Thyroid gland (tissue), 4 donors: Measurements from ENCODE around the gene SIGLEC1. TPM values are rescaled to one million over a fixed set of nuclear protein-coding genes. Genes with fewer than 3 reads are reported as not detected.
A peak's percentile ranks its signal among the peaks of the same experiment; 100 is the strongest.

Experiments
- DNase-seq, 2 donors: peaks; one replicate each; pipeline ENCODE4 v3.0.0-alpha.2; 2019
- H3K27ac ChIP-seq, 3 donors: fragments of 200-600 bp; sonication (generic); 1 replicate in 2 of 3; 2 replicates in 1 of 3; pipeline ENCODE4 v1.5.1; 2016 to 2019; ENCODE audit warnings: mild to moderate bottlenecking in 1 of 3, moderate library complexity in 1 of 3
- H3K27me3 ChIP-seq: fragments of 200-600 bp; sonication (generic); one replicate; pipeline ENCODE4 v1.5.1; 2019
- H3K36me3 ChIP-seq, 2 donors: fragments of 200-600 bp; sonication (generic); one replicate each; pipeline ENCODE4 v1.5.1; 2016 to 2019
- H3K4me1 ChIP-seq, 2 donors: fragments of 200-600 bp; sonication (generic); one replicate each; pipeline ENCODE4 v1.5.1; 2017 to 2019
- H3K4me3 ChIP-seq, 3 donors: fragments of 200-600 bp; sonication (generic); replicated peaks in 1 of 3; 1 replicate in 2 of 3; 2 replicates in 1 of 3; pipeline ENCODE4 v1.5.1; 2016; ENCODE audit warnings: mild to moderate bottlenecking in 1 of 3
- H3K9me3 ChIP-seq: fragments of 200-600 bp; sonication (generic); one replicate; pipeline ENCODE4 v1.5.1; 2017
- CTCF ChIP-seq, 6 experiments: fragments of 200-600 bp in 3 of 6; fragments of 450-650 bp in 3 of 6; sonication (generic) in 3 of 6; IDR thresholded peaks; one replicate each; pipeline ENCODE4 v1.5.1; 2016 to 2019; ENCODE audit warnings: antibody characterized with exemption in 6 of 6, mild to moderate bottlenecking in 2 of 6, inconsistent platforms in 1 of 6, moderate library complexity in 1 of 6
- POLR2A ChIP-seq, 2 donors: fragments of 450-650 bp; IDR thresholded peaks; one replicate each; pipeline ENCODE4 v1.6.1; 2017; ENCODE audit warnings: antibody characterized with exemption in 2 of 2, mild to moderate bottlenecking in 2 of 2, moderate library complexity in 1 of 2
- WGBS, 2 donors: methylation state at CpG; one replicate each; pipeline ENCODE4 v1.1.5; 2017; 5-methylcytosine and 5-hydroxymethylcytosine counted together
- intact Hi-C: fragments of 100-400 bp; cut with DNase I; formaldehyde crosslinking; loops from one replicate; pipeline ENCODE4 v1.15.1; 2023
- total RNA-seq, 4 donors: library from RNA; depleted of rRNA; stranded (reverse); fragments of >200 nt; gene quantifications; one replicate each; pipeline ENCODE4 v1.2.3, GENCODE V29; 2016

Gene SIGLEC1
- total RNA-seq, 4 donors from 2014 or later, result 2.6 to 9.1 (median 5.0) TPM

DNA sequence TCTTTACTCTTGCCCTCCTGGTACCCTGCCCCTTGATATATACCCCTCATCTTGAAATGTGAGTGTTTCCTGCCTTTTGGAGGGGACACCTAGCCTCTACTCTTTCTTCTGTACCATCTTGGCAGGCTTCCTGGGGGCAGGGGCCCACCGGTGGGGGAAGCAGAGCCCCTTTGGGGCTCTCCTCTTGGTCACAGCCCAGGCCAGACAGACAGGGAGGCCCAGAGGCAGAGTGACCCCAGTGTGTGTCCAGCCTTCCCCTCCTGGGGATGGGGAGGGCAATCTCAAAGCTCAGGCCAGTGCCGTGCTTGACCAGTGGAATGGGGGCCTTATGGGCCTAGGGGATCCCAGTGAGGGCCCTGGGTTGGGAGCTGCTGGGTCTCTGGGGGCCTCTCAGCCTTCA lies 34.2 kb downstream of the SIGLEC1 start:
- Histone ChIP-seq H3K4me3 (no peak overlapping the region), H3K9me3 (no peaks in the 10 kb centered on the region), H3K36me3 (no peaks in the 10 kb centered on the region), H3K27me3 (no peaks in the 10 kb centered on the region), H3K27ac (peak overlapping the region in 2 of 3 donors; percentile 29 to 33), H3K4me1 (peaks cover 16 to 36% of the 10 kb centered on the region in 2 donors)
- intact Hi-C loops, result loop anchor here (10.0 kb wide), 1 partner anchor 407 kb away; no protein-coding TSS in a partner anchor
- DNase-seq, result no peak
- TF ChIP-seq POLR2A (IDR thresholded peaks at IDR 0.05) (no peak), CTCF (IDR thresholded peaks at IDR 0.05) (no peak)
- WGBS, 2 donors, result 60 to 62% methylated on average over 2 of the region's 2 CpGs

GRCh38 chr20:3677733-3678132 lies 34.7 kb downstream of the SIGLEC1 start:
- H3K36me3 ChIP-seq, result no peaks in the 10 kb centered on the region
- intact Hi-C loops, result loop anchor here (2.0 to 10.0 kb wide), 2 partner anchors 29 to 407 kb away; no protein-coding TSS in a partner anchor
- H3K27ac ChIP-seq, result peak overlapping the region in 2 of 3 donors; percentile 29 to 33
- DNase-seq, result peak; percentile 30 to 31
- no peaks in the 10 kb centered on the region for H3K9me3 ChIP-seq
- no peak for TF ChIP-seq CTCF (IDR thresholded peaks at IDR 0.05)
- TF ChIP-seq POLR2A (IDR thresholded peaks at IDR 0.05), result no peak
- WGBS, 2 donors, result 42 to 43% methylated on average over 8 of the region's 8 CpGs
- H3K4me1 ChIP-seq, result peaks cover 16 to 36% of the 10 kb centered on the region in 2 donors
- no peaks in the 10 kb centered on the region for H3K27me3 ChIP-seq
- no peak overlapping the region for H3K4me3 ChIP-seq

DNA sequence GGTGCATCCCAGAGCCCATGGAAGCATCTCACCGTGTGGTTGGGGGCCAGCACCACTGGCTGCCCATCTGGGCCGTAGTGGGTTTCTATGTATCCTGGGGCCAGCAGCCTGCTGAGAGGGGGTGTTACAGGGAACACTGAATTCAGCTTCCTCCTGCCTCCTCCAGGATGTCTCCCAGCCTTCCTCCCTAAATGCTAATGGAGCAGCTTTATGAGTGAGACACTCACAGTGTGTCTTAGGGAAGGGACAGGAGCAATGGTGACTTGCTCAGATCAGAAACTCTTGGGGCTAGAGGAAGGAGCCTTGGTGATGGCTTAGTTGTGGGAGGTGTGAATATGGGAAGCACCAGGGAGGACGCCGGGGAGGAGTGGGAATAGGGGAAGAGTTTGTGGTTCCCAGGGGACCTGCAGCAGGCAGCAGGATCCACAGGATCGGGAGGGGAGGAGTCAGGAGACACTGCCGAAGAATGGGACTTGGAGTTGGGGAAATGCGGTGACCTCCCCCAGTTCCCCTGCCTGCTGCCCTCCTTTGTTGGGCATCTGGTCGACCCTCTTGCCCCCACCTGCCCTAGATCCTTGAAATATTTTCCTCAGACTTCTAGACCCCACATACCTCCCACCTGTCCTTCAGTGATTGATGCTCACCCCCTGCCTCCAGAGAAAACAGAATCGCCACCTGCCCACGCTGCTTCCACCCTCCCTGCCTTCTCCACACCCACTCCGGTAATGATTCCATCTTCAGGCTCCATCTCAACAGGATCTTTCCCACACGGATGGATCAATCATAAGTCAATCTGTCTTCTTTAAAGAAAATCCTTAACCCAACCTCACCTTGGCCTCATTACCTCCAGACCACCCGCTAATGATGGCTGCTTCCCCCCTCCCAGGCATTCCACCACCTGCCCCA lies 37.2 kb downstream of the SIGLEC1 start:
- no peak for DNase-seq
- Histone ChIP-seq H3K4me3 (no peak overlapping the region), H3K27ac (no peak overlapping the region), H3K4me1 (peaks cover 8 to 16% of the 10 kb centered on the region in 2 donors), H3K36me3 (no peaks in the 10 kb centered on the region), H3K9me3 (no peaks in the 10 kb centered on the region), H3K27me3 (no peaks in the 10 kb centered on the region)
- intact Hi-C loops, result loop anchor here (10.0 kb wide), 1 partner anchor 410 kb away; no protein-coding TSS in a partner anchor
- WGBS, 2 donors, result 63 to 69% methylated on average over 11 to 13 of the region's 13 CpGs
- TF ChIP-seq POLR2A (IDR thresholded peaks at IDR 0.05), result no peak
- no peak for TF ChIP-seq CTCF (IDR thresholded peaks at IDR 0.05)

DNA sequence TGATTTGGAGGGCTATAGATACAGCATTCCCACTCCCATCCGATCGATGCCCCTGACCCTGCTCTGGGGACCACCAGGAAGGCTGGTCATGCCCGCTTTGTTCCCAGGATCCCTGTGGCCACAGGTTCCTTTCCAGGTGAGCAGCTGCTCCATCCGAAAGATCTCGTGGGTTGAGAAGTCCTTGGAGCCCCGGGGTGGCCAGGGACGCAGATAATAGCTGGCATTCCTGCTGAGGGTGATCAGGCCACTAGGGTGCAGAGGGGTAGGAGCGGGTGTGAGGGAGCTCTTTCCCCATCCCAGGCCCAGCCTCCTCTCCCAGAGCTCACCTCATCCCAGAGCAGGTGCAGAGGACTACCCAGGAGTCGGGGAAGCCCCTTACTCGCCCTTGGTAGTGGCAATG lies 38.0 kb downstream of the SIGLEC1 start:
- H3K36me3 ChIP-seq, result no peaks in the 10 kb centered on the region
- no peak overlapping the region for H3K27ac ChIP-seq
- peaks cover 8 to 12% of the 10 kb centered on the region in 2 donors for H3K4me1 ChIP-seq
- H3K4me3 ChIP-seq, result no peak overlapping the region
- intact Hi-C loops, result loop anchor here (10.0 kb wide), 1 partner anchor 410 kb away; no protein-coding TSS in a partner anchor
- DNase-seq, result no peak
- 72 to 75% methylated on average over 9 to 10 of the region's 10 CpGs for WGBS, 2 donors
- no peaks in the 10 kb centered on the region for H3K9me3 ChIP-seq
- TF ChIP-seq POLR2A (IDR thresholded peaks at IDR 0.05), result no peak
- no peak for TF ChIP-seq CTCF (IDR thresholded peaks at IDR 0.05)
- H3K27me3 ChIP-seq, result no peaks in the 10 kb centered on the region
